HG02759 (cell line): ENCODE data around the gene POM121L12.

Source experiments
- ATAC-seq: cut with Tn5 transposase; IDR thresholded peaks from one replicate; pipeline ENCODE4 v1.9.1; 2021; ENCODE audit warnings: mild to moderate bottlenecking, moderate library complexity; ENCODE audit not compliant: unreplicated experiment

Gene POM121L12

GRCh38 chr7:53035499-53036412 lies at the start of gene POM121L12:
Gene POM121L12 (plus strand): TSS chr7:53035633. CDS start chr7:53035672, 39 bp downstream.
- no peak for ATAC-seq

- ATAC-seq, result no peak
Observed at GRCh38 chr7:52992001-52992400, 43.4 kb upstream of the POM121L12 start.

- ATAC-seq, result no peak
Observed at GRCh38 chr7:52992479-52993162, 42.8 kb upstream of the POM121L12 start.

- ATAC-seq, result no peak
Observed at GRCh38 chr7:52995676-52996075, 39.8 kb upstream of the POM121L12 start.

- ATAC-seq, result no peak
Observed at GRCh38 chr7:53001221-53001620, 34.2 kb upstream of the POM121L12 start.

- ATAC-seq, result no peak
Observed at GRCh38 chr7:53002389-53002788, 33.0 kb upstream of the POM121L12 start.

- no peak for ATAC-seq
Observed at GRCh38 chr7:53003653-53004445, 31.6 kb upstream of the POM121L12 start.

GRCh38 chr7:53013925-53014324 lies 21.5 kb upstream of the POM121L12 start:
- no peak for ATAC-seq

GRCh38 chr7:53015463-53015862 lies 20.0 kb upstream of the POM121L12 start:
- ATAC-seq, result no peak

- no peak for ATAC-seq
Observed at GRCh38 chr7:53022893-53023292, 12.5 kb upstream of the POM121L12 start.

- no peak for ATAC-seq
Observed at GRCh38 chr7:53048638-53049037, 13.2 kb downstream of the POM121L12 start.

- ATAC-seq, result no peak
Observed at GRCh38 chr7:53050433-53050832, 15.0 kb downstream of the POM121L12 start.

- ATAC-seq, result no peak
Observed at GRCh38 chr7:53059591-53059990, 24.2 kb downstream of the POM121L12 start.

- ATAC-seq, result no peak
Observed at GRCh38 chr7:53060066-53060465, 24.6 kb downstream of the POM121L12 start.

GRCh38 chr7:53062796-53063195 lies 27.4 kb downstream of the POM121L12 start:
- ATAC-seq, result no peak

- ATAC-seq, result no peak
Observed at GRCh38 chr7:53068673-53069072, 33.2 kb downstream of the POM121L12 start.

GRCh38 chr7:53070883-53071282 lies 35.5 kb downstream of the POM121L12 start:
- no peak for ATAC-seq
